Measurements from ENCODE around the gene TACC2.
"Not testable (repeated sequence)": the region's sequence is repeated elsewhere in the genome, so short reads cannot be mapped to it uniquely, and the experiment has no call there.

TACC2 gene

DNA sequence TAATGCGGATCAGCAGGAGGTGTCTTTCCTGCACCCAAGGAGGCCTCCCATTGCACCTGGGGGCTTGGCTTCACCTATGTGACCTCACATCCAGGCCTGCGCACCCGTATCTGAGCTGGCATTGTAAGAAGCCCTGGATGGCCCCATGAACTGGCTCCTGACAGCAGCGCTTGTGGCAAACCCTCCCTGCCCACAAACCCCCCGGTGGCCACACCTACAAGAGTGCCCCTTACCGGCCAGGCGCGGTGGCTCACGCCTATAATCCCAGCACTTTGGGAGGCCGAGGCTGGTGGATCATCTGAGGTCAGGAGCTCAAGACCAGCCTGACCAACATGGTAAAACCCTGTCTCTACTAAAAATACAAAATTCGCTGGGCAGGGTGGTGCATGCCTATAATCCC, 107.2 kb downstream of the TACC2 start:
- not testable (repeated sequence) for DNase-seq (ENCODE audit: low read depth)

- DNase-seq (ENCODE audit: low read depth), result no peak
These were observed 107.7 kb downstream of the TACC2 start for GRCh38 chr10:122096705-122097104.

DNA sequence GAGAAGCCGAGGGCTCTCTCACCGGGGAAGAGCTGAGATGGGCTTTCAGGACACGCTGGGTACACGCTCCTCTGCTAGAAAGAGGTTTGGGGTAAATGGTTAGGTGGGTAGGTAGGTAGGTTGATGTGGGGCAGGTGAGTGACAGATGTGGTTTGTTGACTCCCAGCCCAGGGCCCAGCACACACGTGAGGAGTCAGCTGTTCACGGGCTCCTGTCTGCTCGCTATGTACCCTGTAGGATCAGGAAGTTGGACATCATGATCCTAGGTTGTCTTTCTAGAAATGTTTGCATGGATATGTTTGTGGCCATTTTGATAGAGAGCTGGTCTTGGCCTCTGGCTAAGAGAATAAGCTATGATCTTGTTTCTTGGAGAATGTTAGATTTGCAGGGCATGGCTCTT, 109.0 kb downstream of the TACC2 start:
- DNase-seq (ENCODE audit: low read depth), result no peak

GRCh38 chr10:122098924-122099323, 110.0 kb downstream of the TACC2 start:
- no peak for DNase-seq (ENCODE audit: low read depth)

GRCh38 chr10:122099562-122099961, 110.6 kb downstream of the TACC2 start:
- DNase-seq (ENCODE audit: low read depth), result no peak

DNA sequence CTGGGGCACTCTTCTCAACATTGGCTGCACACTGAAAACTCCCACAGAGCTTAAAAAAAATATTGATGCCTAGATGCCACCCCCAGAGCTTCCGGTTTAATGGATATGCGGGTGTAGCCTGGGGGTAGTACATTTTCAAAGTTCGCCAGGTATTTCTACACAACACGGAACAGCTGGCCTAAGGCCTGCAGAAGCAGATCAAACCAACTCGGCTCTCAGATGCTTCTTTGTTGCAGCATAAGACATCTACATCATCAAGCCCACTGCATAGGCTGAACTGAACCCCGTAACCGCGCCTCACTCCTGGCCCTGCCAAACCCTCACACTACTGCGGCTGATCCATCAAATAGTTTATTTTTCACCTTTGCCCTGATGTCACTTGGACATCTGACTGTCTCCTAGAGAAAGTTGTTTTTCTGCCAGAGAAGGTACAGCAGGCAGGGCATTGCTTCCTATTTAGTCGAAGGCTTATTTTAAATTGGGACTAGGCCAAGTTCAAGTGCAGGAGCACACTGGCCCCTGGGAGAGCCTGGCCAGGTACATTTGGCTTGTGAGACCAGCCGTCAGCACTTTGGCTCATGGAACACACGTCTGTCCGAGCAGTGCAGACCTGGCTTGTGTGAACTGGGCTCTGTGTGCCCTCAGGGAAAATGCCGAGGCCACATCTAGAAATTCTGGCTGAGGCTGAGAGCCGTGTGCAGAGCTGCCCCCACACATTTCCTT, 113.3 kb downstream of the TACC2 start:
- DNase-seq (ENCODE audit: low read depth), result no peak

DNA sequence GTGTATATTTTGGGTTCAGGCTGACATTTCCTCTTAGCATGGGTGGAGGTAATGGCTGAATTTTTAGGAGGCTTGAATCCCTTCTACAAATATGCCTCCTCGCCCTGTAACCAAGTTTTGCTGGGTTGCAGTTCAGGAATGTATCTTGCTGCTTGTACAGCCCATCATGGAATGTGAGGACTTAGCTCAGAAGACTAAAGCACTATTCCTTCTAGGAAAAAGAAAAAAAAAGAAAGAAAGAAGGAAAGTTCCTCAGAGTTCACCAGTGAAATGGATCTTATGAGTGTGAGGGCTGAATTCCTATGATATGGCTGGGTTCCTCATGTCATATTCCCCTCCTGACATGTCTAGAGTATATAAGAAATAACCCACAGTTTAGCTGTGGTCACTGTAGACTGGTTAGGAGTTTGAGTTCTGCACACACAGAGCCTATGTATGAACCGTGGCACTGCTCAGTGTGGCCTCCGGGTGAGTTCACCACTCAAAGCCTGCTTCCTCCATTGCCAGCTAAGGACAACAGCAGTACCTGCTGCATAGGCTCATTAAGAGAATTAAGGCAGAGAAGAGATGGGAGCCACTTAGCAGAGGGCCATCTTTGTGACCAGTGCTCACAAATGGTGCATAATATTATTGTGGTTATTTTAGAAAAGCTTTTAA, 114.0 kb downstream of the TACC2 start:
- DNase-seq (ENCODE audit: low read depth), result no peak

GRCh38 chr10:122103592-122103991, 114.6 kb downstream of the TACC2 start:
- DNase-seq (ENCODE audit: low read depth), result no peak

DNA sequence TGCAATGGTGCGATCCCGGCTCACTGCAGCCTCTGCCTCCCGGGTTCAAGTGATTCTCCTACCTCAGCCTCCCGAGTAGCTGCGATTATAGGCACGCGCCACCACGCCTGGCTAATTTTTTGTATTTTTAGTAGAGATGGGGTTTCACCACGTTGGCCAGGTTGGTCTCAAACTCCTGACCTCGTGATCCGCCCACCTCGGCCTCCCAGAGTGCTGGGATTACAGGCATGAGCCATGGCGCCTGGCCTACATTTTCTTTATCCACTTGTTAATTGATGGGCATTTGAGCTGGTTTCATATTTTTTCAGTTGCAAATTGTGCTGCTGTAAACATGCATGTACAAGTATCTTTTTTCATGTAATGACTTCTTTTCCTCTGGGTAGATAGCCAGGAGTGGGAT, 119.8 kb downstream of the TACC2 start:
- not testable (repeated sequence) for DNase-seq (ENCODE audit: low read depth)

- DNase-seq (ENCODE audit: low read depth), result no peak
These were observed 123.2 kb downstream of the TACC2 start for GRCh38 chr10:122112021-122112616.

DNA sequence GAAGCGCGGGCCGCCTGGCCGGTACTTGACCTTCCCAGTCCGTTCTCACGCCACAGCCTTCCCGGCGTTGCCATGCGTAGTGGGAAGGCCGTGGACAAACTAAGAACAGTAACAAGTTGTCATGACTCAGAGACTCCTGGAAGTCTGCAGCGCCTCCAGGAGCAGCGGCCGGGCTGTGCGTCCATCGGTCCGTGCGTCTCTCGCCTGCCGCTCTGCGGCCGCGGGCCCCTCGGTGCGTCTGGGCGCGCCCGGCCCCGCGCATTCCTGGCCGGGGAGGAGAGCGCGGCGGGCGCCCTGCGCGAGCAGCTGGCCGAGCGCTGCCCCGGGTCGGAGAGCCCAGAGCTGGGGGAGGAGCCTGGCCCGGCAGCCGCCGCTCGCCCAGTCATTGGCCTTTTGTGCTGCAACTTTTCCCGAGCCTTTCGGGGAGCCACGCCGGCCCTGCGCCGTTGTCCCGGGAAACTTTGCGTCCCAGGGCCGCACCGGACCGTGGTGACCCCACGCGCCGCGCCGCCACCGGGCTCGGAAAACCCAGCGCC, 123.7 kb downstream of the TACC2 start:
- no peak for DNase-seq (ENCODE audit: low read depth)

- no peak for DNase-seq (ENCODE audit: low read depth)
These were observed 124.4 kb downstream of the TACC2 start for GRCh38 chr10:122113161-122113944.

DNA sequence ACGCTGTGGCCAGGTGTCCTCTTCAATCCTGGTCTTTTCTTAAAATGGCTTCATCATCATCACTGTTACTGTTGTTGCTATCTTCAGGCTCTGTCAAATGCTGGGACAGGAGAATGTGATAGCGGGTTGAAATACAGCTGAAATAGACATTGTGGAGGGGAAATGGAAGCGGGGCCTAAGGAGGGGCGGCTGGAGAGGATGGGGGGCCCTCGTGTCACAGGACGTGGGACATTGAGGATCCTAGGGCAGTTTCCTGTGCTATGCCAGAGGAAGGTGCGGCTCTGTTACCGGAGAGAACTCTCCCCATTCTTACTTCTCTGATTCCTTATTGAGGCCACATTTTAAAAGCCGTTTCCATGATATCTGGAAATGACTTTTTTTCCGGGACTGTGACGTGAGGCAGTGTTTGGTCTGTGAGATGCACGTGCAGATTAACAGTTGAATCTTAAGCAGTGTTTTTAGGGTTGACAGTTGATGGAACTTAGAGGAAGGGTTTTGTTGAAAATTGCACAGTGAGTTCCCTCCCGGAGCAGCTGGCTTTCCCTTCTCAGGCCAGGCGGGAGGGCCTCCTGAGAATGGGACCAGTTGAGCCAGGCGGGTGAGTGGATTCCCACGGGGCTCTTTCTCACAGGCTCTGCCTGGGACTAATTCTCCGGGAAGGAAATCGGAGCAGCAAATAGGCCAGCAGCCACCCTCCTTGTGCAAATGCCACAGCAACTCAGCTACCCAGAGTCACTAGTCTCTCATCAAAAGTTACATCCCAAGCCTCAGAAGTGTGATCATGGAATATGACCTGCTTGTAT, 125.2 kb downstream of the TACC2 start:
- no peak for DNase-seq (ENCODE audit: low read depth)

DNA sequence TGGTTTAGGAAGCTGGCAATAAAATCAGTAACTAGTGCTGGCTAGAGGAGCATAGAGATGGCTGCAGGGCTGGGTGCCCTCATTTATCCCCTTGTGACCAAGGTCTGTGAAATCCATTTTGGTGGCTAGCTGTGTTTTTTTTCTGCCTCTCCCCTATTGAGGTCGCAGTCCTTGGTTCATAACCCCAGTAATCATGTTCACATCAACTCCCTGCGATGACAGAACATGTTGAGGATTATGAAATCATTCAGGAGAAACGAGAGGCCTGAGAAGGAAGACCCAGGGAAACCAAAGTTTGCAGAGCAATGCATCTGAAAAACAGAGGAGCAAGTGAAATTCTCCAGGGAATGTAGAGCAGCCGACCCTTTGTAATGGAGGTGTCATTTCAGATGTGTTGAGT, 126.9 kb downstream of the TACC2 start:
- no peak for DNase-seq (ENCODE audit: low read depth)

- DNase-seq (ENCODE audit: low read depth), result no peak
These were observed 127.4 kb downstream of the TACC2 start for GRCh38 chr10:122116331-122116730.

DNA sequence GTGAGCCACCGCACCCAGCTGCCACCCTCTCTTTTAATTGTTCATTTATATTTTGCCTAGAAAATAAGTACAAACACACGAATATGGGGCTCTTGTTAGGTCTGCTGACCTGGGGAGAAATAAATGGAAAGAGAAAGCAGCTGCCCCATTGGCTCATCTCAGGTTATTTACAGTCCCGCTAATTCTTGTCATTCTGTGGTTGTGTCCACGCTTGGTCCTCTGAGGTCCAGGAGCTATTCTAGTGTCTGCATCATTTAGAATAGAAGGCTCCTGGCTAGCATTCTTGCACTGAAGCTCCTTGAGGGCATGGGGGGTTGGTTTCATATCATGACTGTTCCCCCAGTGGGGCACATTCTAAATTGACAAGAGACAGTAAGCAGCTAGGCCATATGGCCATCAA, 128.5 kb downstream of the TACC2 start:
- DNase-seq (ENCODE audit: low read depth), result no peak

- no peak for DNase-seq (ENCODE audit: low read depth)
These were observed 131.2 kb downstream of the TACC2 start for GRCh38 chr10:122120008-122120744.

DNA sequence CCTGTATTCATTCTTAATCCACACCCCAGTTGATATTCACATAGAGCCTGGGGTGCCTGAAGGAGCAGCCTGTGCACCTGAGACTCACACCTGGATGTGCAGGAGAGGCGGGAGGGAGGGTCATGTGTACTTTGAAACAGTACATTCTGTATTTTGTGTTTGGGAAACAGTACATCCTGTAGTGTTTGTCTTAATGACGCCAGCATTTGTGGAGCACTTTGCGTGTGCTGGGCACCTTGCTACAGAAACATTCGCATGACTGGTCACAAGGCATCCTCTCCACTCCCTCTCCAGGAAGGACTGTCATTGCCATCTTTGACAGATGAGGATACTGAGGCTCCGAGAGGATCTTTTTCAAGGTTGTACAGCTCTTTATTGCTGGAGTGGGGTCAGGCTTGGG, 132.1 kb downstream of the TACC2 start:
- DNase-seq (ENCODE audit: low read depth), result no peak

- no peak for DNase-seq (ENCODE audit: low read depth)
These were observed 133.5 kb downstream of the TACC2 start for GRCh38 chr10:122122493-122122892.

GRCh38 chr10:122123186-122123585, 134.2 kb downstream of the TACC2 start:
- no peak for DNase-seq (ENCODE audit: low read depth)

DNA sequence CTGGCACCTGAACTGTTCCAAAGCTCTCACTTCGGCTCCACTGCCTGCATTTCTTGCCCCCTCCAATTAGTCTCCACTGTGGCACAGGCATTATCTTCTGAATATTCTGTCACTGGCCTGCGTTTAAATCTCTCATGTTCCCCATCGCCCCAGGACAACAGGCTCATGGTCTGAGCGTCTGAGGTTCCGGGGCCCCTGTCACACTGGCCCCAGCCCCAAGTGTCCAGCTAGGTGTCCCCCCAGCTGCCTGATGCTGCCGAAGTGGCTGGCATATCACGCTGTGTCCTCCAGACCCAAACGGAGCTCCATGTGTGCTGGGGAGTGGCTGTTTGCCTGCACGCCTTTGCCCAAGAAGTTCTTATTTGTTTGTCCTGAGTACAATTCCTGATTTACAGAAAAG, 135.4 kb downstream of the TACC2 start:
- DNase-seq (ENCODE audit: low read depth), result no peak
